ENCODE measurements around the gene TARBP2.

DNA sequence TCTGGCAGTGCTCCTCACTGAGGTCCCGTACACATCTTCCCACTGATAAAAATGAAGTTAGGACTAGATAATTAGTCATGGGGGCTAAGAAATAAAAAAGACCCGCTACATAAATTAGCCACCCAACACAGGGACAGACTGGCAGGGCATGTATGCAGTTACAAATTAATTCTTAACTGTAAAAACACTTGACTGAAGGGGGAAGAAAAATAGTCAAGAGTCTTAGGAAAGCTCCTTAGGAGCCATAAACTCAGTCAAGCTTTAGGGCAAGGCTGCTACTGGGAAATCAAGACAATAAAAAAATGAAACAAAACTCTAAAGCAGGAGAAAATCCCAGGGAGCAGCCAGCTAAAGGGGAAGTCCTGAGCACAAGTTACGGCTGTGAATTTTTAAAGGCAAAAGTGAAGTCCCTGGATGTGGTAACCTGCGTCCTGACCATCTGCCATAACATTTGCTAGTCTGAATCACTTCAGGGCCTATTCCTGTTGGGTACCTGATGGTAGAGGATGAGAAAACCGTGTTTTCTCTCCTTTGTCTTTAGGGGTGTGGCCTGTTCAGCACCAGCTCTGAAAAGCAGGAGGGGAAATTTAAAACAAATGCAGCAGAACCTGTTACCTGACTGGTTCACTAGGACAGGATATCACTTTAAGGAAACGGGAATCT lies 13.7 kb downstream of the TARBP2 start:
- TF ChIP-seq POLR2A (IDR thresholded peaks at IDR 0.05) = no peak
- TF ChIP-seq, protein P1, sequence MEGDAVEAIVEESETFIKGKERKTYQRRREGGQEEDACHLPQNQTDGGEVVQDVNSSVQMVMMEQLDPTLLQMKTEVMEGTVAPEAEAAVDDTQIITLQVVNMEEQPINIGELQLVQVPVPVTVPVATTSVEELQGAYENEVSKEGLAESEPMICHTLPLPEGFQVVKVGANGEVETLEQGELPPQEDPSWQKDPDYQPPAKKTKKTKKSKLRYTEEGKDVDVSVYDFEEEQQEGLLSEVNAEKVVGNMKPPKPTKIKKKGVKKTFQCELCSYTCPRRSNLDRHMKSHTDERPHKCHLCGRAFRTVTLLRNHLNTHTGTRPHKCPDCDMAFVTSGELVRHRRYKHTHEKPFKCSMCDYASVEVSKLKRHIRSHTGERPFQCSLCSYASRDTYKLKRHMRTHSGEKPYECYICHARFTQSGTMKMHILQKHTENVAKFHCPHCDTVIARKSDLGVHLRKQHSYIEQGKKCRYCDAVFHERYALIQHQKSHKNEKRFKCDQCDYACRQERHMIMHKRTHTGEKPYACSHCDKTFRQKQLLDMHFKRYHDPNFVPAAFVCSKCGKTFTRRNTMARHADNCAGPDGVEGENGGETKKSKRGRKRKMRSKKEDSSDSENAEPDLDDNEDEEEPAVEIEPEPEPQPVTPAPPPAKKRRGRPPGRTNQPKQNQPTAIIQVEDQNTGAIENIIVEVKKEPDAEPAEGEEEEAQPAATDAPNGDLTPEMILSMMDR (IDR thresholded peaks at IDR 0.05) = no peak
